IPS-20b (cell line): ENCODE results near the gene DACT2.
"Not testable (repeated sequence)": the region's sequence is repeated elsewhere in the genome, so short reads cannot be mapped to it uniquely, and the experiment has no call there.

ENCODE experiments used
- H3K27ac ChIP-seq: one replicate; pipeline ENCODE4 v1.5.1; 2013; ENCODE audit warnings: low read length
- H3K27me3 ChIP-seq: 2 replicates; pipeline ENCODE4 v1.6.1; 2013; ENCODE audit warnings: mild to moderate bottlenecking, low read length, inconsistent platforms; ENCODE audit not compliant: insufficient read depth
- H3K36me3 ChIP-seq: 2 replicates; pipeline ENCODE4 v1.6.1; 2013; ENCODE audit warnings: low read depth, mild to moderate bottlenecking, inconsistent platforms, low read length, moderate library complexity; ENCODE audit not compliant: insufficient read depth
- H3K4me1 ChIP-seq: 2 replicates; pipeline ENCODE4 v1.6.1; 2013; ENCODE audit warnings: mild to moderate bottlenecking, control low read depth, inconsistent platforms, low read length, moderate library complexity; ENCODE audit not compliant: insufficient read depth
- H3K4me3 ChIP-seq: 2 replicates; pipeline ENCODE4 v1.5.1; 2013; ENCODE audit warnings: mild to moderate bottlenecking, low read length, inconsistent platforms
- H3K9ac ChIP-seq: 2 replicates; pipeline ENCODE4 v1.6.1; 2013; ENCODE audit warnings: low read depth, mild to moderate bottlenecking, inconsistent platforms, low read length, moderate library complexity
- H3K9me3 ChIP-seq: 2 replicates; pipeline ENCODE4 v1.6.1; 2013; ENCODE audit warnings: mild to moderate bottlenecking, low read depth, low read length, inconsistent platforms; ENCODE audit not compliant: insufficient read depth

DACT2 gene

GRCh38 chr6:168299541-168300511, 19.8 kb downstream of the DACT2 start:
- peaks cover 12% of the 10 kb centered on the region; the same call in 1 of the 2 replicates for H3K4me1 ChIP-seq
- H3K9me3 ChIP-seq, result no peaks in the 10 kb centered on the region
- no peak overlapping the region for H3K4me3 ChIP-seq
- H3K27me3 ChIP-seq, result peaks cover 71% of the 10 kb centered on the region
- H3K27ac ChIP-seq, result no peak overlapping the region
- H3K9ac ChIP-seq, result no peak overlapping the region
- H3K36me3 ChIP-seq, result no peaks in the 10 kb centered on the region

- H3K9ac ChIP-seq, result no peak overlapping the region
- no peaks in the 10 kb centered on the region for H3K9me3 ChIP-seq
- H3K4me3 ChIP-seq, result no peak overlapping the region
- H3K27me3 ChIP-seq, result peaks cover 51% of the 10 kb centered on the region
- H3K27ac ChIP-seq, result no peak overlapping the region
- H3K4me1 ChIP-seq, result peaks cover 12% of the 10 kb centered on the region; the same call in 1 of the 2 replicates
- no peaks in the 10 kb centered on the region for H3K36me3 ChIP-seq
These were observed 21.9 kb downstream of the DACT2 start for GRCh38 chr6:168297643-168298042.

DNA sequence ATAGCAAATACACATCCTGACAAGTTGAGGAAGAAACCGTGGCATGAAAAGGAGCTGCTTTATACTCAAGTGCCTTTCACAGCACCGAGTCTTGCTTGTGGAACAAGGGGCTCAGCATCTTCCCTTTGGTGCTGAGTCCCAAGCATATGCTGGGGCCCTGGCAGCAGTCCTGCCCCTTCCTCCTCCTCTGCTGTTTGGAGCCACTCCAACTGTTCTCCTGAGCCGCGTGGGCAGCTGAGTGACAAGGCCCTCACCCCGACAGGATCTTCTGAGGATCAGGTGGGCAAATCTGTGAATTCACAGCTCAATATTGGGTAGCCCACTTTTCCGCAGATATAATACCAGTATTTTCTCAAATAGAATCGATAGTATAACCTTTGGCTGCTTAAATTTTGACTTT, 24.7 kb downstream of the DACT2 start:
- Histone ChIP-seq H3K27ac (no peak overlapping the region), H3K9ac (no peak overlapping the region), H3K9me3 (no peaks in the 10 kb centered on the region), H3K4me3 (no peak overlapping the region), H3K36me3 (no peaks in the 10 kb centered on the region), H3K27me3 (peaks cover 24% of the 10 kb centered on the region), H3K4me1 (no peaks in the 10 kb centered on the region)

- no peaks in the 10 kb centered on the region for H3K4me1 ChIP-seq
- H3K9ac ChIP-seq, result no peak overlapping the region
- no peaks in the 10 kb centered on the region for H3K36me3 ChIP-seq
- peaks cover 14% of the 10 kb centered on the region; the same call in 1 of the 2 replicates for H3K27me3 ChIP-seq
- no peak overlapping the region for H3K27ac ChIP-seq
- H3K4me3 ChIP-seq, result no peak overlapping the region
- H3K9me3 ChIP-seq, result no peaks in the 10 kb centered on the region
These were observed 25.7 kb downstream of the DACT2 start for GRCh38 chr6:168293636-168294530.

GRCh38 chr6:168292826-168293225, 26.8 kb downstream of the DACT2 start:
- Histone ChIP-seq H3K36me3 (no peaks in the 10 kb centered on the region), H3K27me3 (peaks cover 11% of the 10 kb centered on the region; the same call in 1 of the 2 replicates)

DNA sequence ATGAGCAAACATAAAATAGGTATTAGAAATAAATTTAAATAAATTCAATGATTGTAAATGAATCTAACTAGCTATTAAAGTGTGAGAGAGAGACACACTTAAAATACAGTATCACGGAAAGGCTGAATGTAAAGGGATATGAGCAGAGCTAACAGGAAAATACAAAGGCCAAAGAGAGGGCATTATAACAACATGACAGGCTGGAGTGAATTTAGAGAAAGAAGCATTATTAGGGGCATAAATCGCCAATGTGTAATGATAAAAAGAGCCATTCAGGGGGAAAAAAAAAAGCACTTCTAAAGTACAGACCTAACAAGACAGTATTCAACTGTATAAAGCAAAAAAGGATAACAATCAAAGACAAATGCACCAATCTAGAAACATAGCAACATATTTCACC, 28.1 kb downstream of the DACT2 start:
- Histone ChIP-seq H3K27ac (no peak overlapping the region), H3K4me3 (no peak overlapping the region), H3K4me1 (no peaks in the 10 kb centered on the region), H3K36me3 (no peaks in the 10 kb centered on the region), H3K9ac (no peak overlapping the region), H3K27me3 (no peaks in the 10 kb centered on the region; the same call in 1 of the 2 replicates), H3K9me3 (no peaks in the 10 kb centered on the region)

More at GRCh38 chr6:168292826-168293225, 26.8 kb downstream of the DACT2 start:
- no peaks in the 10 kb centered on the region for H3K4me1 ChIP-seq
- no peak overlapping the region for H3K9ac ChIP-seq
- H3K4me3 ChIP-seq, result no peak overlapping the region
- no peaks in the 10 kb centered on the region for H3K9me3 ChIP-seq
- H3K27ac ChIP-seq, result no peak overlapping the region

DNA sequence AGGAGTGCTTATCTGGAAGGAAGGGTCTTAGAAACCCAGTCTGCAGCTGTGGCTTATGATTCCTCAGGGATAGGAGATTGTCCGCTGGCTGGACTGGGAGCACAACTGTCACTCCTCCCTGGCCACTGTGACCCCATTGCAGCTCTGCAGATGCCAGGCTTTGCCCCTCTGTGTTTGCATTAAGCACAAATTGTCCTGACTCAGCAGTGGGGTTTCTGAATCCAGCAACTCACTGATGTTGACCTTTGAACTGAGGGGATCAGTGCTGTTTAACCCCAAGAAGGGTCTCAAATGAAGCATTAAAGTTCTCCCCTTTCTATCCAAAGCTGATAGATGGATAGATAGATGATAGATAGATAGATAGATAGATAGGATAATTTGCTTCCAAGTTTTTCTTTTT, 29.5 kb downstream of the DACT2 start:
- Histone ChIP-seq H3K9ac (no peak overlapping the region), H3K4me1 (no peaks in the 10 kb centered on the region), H3K4me3 (no peak overlapping the region), H3K36me3 (no peaks in the 10 kb centered on the region), H3K9me3 (no peaks in the 10 kb centered on the region), H3K27ac (no peak overlapping the region), H3K27me3 (no peaks in the 10 kb centered on the region; the same call in 1 of the 2 replicates)

GRCh38 chr6:168289571-168289962, 30.0 kb downstream of the DACT2 start:
- no peaks in the 10 kb centered on the region for H3K9me3 ChIP-seq
- no peak overlapping the region for H3K9ac ChIP-seq
- no peaks in the 10 kb centered on the region for H3K4me1 ChIP-seq
- H3K36me3 ChIP-seq, result no peaks in the 10 kb centered on the region
- no peak overlapping the region for H3K4me3 ChIP-seq
- no peak overlapping the region for H3K27ac ChIP-seq
- no peaks in the 10 kb centered on the region for H3K27me3 ChIP-seq

GRCh38 chr6:168288781-168289570, 30.6 kb downstream of the DACT2 start:
- H3K9ac ChIP-seq, result no peak overlapping the region
- H3K9me3 ChIP-seq, result no peaks in the 10 kb centered on the region
- no peaks in the 10 kb centered on the region for H3K27me3 ChIP-seq
- H3K27ac ChIP-seq, result no peak overlapping the region
- H3K4me3 ChIP-seq, result no peak overlapping the region
- no peaks in the 10 kb centered on the region for H3K4me1 ChIP-seq
- H3K36me3 ChIP-seq, result no peaks in the 10 kb centered on the region

GRCh38 chr6:168287460-168287859, 32.1 kb downstream of the DACT2 start:
- H3K27ac ChIP-seq, H3K27me3 ChIP-seq, H3K9me3 ChIP-seq, H3K9ac ChIP-seq, H3K4me1 ChIP-seq, H3K36me3 ChIP-seq, H3K4me3 ChIP-seq: not testable (repeated sequence)

- H3K36me3 ChIP-seq, H3K9me3 ChIP-seq, H3K9ac ChIP-seq, H3K4me1 ChIP-seq, H3K4me3 ChIP-seq, H3K27me3 ChIP-seq, H3K27ac ChIP-seq: not testable (repeated sequence)
These were observed 32.7 kb downstream of the DACT2 start for GRCh38 chr6:168286771-168287446.
